Panc1 (cell line): Measurements from ENCODE around the gene ITPRID2. TPM values are rescaled to one million over a fixed set of nuclear protein-coding genes. Genes with fewer than 3 reads are reported as not detected.

ENCODE experiments used
- ATAC-seq: fragments of 200-7000 bp; cut with Tn5 transposase; 2 replicates; pipeline ENCODE4 v1.9.1; 2020; ENCODE audit warnings: mild to moderate bottlenecking, moderate library complexity
- BruUV-seq: library from RNA; stranded (reverse); fragments of 400-500 nt; replicated peaks from 2 replicates; lab custom pipeline; 2021; lab: Mats Ljungman, UMichigan
- CTCF ChIA-PET: fragments of 300-600 bp; sonication (Branson Sonifier 250); formaldehyde crosslinking; loops from one replicate; lab custom pipeline; 2022; ENCODE audit warnings: antibody characterized with exemption; lab: Charles Lee
- POLR2A ChIA-PET: fragments of 300-600 bp; sonication (Branson Sonifier 250); formaldehyde crosslinking; loops from one replicate; lab custom pipeline; 2022; ENCODE audit warnings: antibody characterized with exemption; lab: Charles Lee
- DNase-seq: peaks from one replicate; pipeline ENCODE4 v3.0.0-alpha.2; 2010; ENCODE audit warnings: low read depth, low spot score
- H3K27ac ChIP-seq: 2 replicates; pipeline ENCODE4 v1.5.1; 2011; ENCODE audit warnings: mild to moderate bottlenecking, low read length, inconsistent platforms
- H3K27me3 ChIP-seq: fragments of 200-500 bp; sonication (Bioruptor generic); 2 replicates; pipeline ENCODE4 v1.6.0; 2014; ENCODE audit warnings: low read length, inconsistent platforms; ENCODE audit not compliant: control insufficient read depth, insufficient read depth
- H3K36me3 ChIP-seq: fragments of 200-500 bp; sonication (Bioruptor generic); 2 replicates; pipeline ENCODE4 v1.5.1; 2014; ENCODE audit warnings: inconsistent platforms, mild to moderate bottlenecking, low read length, moderate library complexity; ENCODE audit not compliant: control insufficient read depth, insufficient read depth
- H3K4me1 ChIP-seq: 2 replicates; pipeline ENCODE4 v1.5.1; 2011; ENCODE audit warnings: inconsistent platforms, mild to moderate bottlenecking, low read length, moderate library complexity; ENCODE audit not compliant: control insufficient read depth, insufficient read depth
- H3K4me3 ChIP-seq, 2 experiments: 2 replicates each; pipeline ENCODE4 v1.5.1; 2011 to 2012; ENCODE audit warnings: low read depth in 2 of 2, low read length in 2 of 2, mild to moderate bottlenecking in 2 of 2, inconsistent platforms in 1 of 2, moderate library complexity in 1 of 2
- H3K9me3 ChIP-seq: fragments of 200-500 bp; sonication (Bioruptor generic); 2 replicates; pipeline ENCODE4 v1.5.1; 2014; ENCODE audit warnings: low read depth, mild to moderate bottlenecking, inconsistent platforms, low read length, moderate library complexity; ENCODE audit not compliant: control insufficient read depth, insufficient read depth
- CTCF ChIP-seq: fragments of 450-650 bp; IDR thresholded peaks from 2 replicates; pipeline ENCODE4 v1.5.1; 2017; ENCODE audit warnings: mild to moderate bottlenecking
- POLR2AphosphoS5 ChIP-seq: IDR thresholded peaks from 2 replicates; pipeline ENCODE4 v1.6.1; 2012; ENCODE audit warnings: mild to moderate bottlenecking, low read depth, low read length, moderate library complexity
- SIN3A ChIP-seq: IDR thresholded peaks from 2 replicates; pipeline ENCODE4 v1.6.1; 2012; ENCODE audit warnings: low read depth, mild to moderate bottlenecking, low read length, moderate library complexity, borderline replicate concordance; ENCODE audit not compliant: insufficient read depth
- TCF7L2 ChIP-seq: IDR thresholded peaks from 2 replicates; pipeline ENCODE4 v1.6.1; 2011; ENCODE audit warnings: mild to moderate bottlenecking, low read depth, low read length, inconsistent platforms
- in situ Hi-C: cut with HindIII; loops from 2 replicates; pipeline ENCODE4 v1.10.0; 2016; ENCODE audit warnings: low sequenced_read_pairs, low pct_unique_long_range_greater_than_20kb
- intact Hi-C: fragments of 100-400 bp; cut with micrococcal nuclease; formaldehyde crosslinking; loops from one replicate; pipeline ENCODE4 v1.10.0; 2022; ENCODE audit not compliant: unreplicated experiment
- total RNA-seq: library from RNA; stranded (reverse); gene quantifications from one replicate; pipeline ENCODE4 v1.2.1, GENCODE V29; 2021; ENCODE audit not compliant: unreplicated experiment
- TF ChIP-seq, protein P1 (sequence below), 2 experiments: IDR thresholded peaks; 2 replicates each; pipeline ENCODE4 v1.6.1; 2011 to 2012; ENCODE audit warnings: low read depth in 2 of 2, control low read depth in 1 of 2, low read length in 1 of 2, mild to moderate bottlenecking in 1 of 2, moderate library complexity in 1 of 2; ENCODE audit not compliant: insufficient read depth in 1 of 2

Gene ITPRID2
- total RNA-seq, 1 experiment from 2014 or later, result 261 TPM

GRCh38 chr2:181948227-181948626 is 56.7 kb downstream of the ITPRID2 start:
- intact Hi-C loops, result no loop called here
- no peak overlapping the region for H3K27ac ChIP-seq
- POLR2A ChIA-PET, result no interaction called here
- H3K4me3 ChIP-seq, result no peak overlapping the region
- H3K4me1 ChIP-seq, result no peaks in the 10 kb centered on the region
- no TSS peak for BruUV-seq
- DNase-seq (no peak), ATAC-seq (no peak)
- no peaks in the 10 kb centered on the region for H3K27me3 ChIP-seq
- no peak for TF ChIP-seq SIN3A
- TF ChIP-seq CTCF, result no peak
- no peak for TF ChIP-seq TCF7L2
- TF ChIP-seq POLR2AphosphoS5, result no peak
- TF ChIP-seq, protein P1, sequence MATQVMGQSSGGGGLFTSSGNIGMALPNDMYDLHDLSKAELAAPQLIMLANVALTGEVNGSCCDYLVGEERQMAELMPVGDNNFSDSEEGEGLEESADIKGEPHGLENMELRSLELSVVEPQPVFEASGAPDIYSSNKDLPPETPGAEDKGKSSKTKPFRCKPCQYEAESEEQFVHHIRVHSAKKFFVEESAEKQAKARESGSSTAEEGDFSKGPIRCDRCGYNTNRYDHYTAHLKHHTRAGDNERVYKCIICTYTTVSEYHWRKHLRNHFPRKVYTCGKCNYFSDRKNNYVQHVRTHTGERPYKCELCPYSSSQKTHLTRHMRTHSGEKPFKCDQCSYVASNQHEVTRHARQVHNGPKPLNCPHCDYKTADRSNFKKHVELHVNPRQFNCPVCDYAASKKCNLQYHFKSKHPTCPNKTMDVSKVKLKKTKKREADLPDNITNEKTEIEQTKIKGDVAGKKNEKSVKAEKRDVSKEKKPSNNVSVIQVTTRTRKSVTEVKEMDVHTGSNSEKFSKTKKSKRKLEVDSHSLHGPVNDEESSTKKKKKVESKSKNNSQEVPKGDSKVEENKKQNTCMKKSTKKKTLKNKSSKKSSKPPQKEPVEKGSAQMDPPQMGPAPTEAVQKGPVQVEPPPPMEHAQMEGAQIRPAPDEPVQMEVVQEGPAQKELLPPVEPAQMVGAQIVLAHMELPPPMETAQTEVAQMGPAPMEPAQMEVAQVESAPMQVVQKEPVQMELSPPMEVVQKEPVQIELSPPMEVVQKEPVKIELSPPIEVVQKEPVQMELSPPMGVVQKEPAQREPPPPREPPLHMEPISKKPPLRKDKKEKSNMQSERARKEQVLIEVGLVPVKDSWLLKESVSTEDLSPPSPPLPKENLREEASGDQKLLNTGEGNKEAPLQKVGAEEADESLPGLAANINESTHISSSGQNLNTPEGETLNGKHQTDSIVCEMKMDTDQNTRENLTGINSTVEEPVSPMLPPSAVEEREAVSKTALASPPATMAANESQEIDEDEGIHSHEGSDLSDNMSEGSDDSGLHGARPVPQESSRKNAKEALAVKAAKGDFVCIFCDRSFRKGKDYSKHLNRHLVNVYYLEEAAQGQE (IDR thresholded peaks at IDR 0.05; ENCODE audit: insufficient read depth in 1 of 2, low read depth in 2 of 2, low read length in 1 of 2), result no peak
- no peaks in the 10 kb centered on the region; the same call in 1 of the 2 replicates for H3K36me3 ChIP-seq
- CTCF ChIA-PET, result interaction anchor here (0.6 kb wide), 1 partner anchor 1821 kb away, joined by 4 read pairs; no protein-coding TSS in a partner anchor
- in situ Hi-C loops, result no loop called here
- no peaks in the 10 kb centered on the region for H3K9me3 ChIP-seq

DNA sequence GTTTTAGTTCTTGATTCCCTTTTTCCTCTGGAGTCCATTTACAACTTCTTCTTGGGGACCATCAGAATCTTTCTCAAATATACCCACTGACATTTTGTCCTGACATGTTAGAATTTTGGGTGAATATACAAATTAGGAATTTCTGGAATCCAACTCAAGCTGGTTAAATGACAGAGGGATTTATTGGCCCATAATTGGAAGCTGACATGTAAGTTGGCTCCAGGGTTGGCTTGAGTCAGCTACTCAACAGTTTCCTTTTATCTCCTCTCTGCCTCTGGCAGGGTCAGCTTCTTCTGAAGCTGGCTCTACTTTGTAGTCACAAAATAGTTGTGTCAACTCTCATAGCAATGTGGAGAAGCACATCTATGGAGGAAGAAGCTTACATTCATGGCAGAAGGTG is 57.5 kb downstream of the ITPRID2 start:
- no peaks in the 10 kb centered on the region; the same call in 1 of the 2 replicates for H3K36me3 ChIP-seq
- H3K4me1 ChIP-seq, result no peaks in the 10 kb centered on the region
- no peak overlapping the region for H3K27ac ChIP-seq
- ChIA-PET POLR2A (no interaction called here), CTCF (no interaction called here)
- in situ Hi-C loops, result no loop called here
- intact Hi-C loops, result no loop called here
- H3K4me3 ChIP-seq, result no peak overlapping the region
- TF ChIP-seq, protein P1 (IDR thresholded peaks at IDR 0.05; ENCODE audit: insufficient read depth in 1 of 2, low read depth in 2 of 2, low read length in 1 of 2), result no peak
- TF ChIP-seq TCF7L2 (no peak), POLR2AphosphoS5 (no peak), SIN3A (no peak), CTCF (no peak)
- H3K27me3 ChIP-seq, result no peaks in the 10 kb centered on the region
- ATAC-seq, result no peak
- DNase-seq, result no peak
- no peaks in the 10 kb centered on the region for H3K9me3 ChIP-seq
- BruUV-seq, result no TSS peak
